HepG2 (cell line): Measurements from ENCODE around the gene SOX4. TPM values are rescaled to one million over a fixed set of nuclear protein-coding genes. Genes with fewer than 3 reads are reported as not detected.

Source experiments
- ATAD3A ChIP-seq: sonication (generic); formaldehyde crosslinking; IDR thresholded peaks from 2 replicates; pipeline ENCODE4 v1.4.0; 2020; ENCODE audit warnings: missing genetic modification reagents
- BHLHE40 ChIP-seq: IDR thresholded peaks from 2 replicates; pipeline ENCODE4 v1.6.1; 2011; ENCODE audit warnings: low read length, improper control_type of control experiment
- ETV6 ChIP-seq: sonication (generic); formaldehyde crosslinking; conservative IDR thresholded peaks from 2 replicates; pipeline ENCODE4 v1.4.0; 2020; ENCODE audit warnings: missing genetic modification reagents
- KLF13 ChIP-seq: sonication (generic); formaldehyde crosslinking; IDR thresholded peaks from 2 replicates; pipeline ENCODE4 v1.4.0; 2020; ENCODE audit warnings: mild to moderate bottlenecking, missing genetic modification reagents
- NFATC3 ChIP-seq: sonication (generic); formaldehyde crosslinking; IDR thresholded peaks from 2 replicates; pipeline ENCODE4 v1.5.1; 2020; ENCODE audit warnings: mild to moderate bottlenecking, missing genetic modification reagents
- NFE2L2 ChIP-seq: fragments of 150-350 bp; IDR thresholded peaks from 2 replicates; pipeline ENCODE4 v1.6.1; 2014; ENCODE audit warnings: low read length
- ZBTB34 ChIP-seq: sonication (generic); formaldehyde crosslinking; IDR thresholded peaks from 2 replicates; pipeline ENCODE4 v1.8.0; 2022; ENCODE audit warnings: mild to moderate bottlenecking, missing genetic modification reagents
- ZFP90 ChIP-seq: sonication (generic); formaldehyde crosslinking; IDR thresholded peaks from 2 replicates; pipeline ENCODE4 v1.8.0; 2022; ENCODE audit warnings: missing genetic modification reagents, mild to moderate bottlenecking, inconsistent platforms, borderline replicate concordance
- ZKSCAN1 ChIP-seq: fragments of 150-350 bp; IDR thresholded peaks from 2 replicates; pipeline ENCODE4 v1.6.1; 2014; ENCODE audit warnings: low read length
- ZNF253 ChIP-seq: sonication (generic); formaldehyde crosslinking; IDR thresholded peaks from 2 replicates; pipeline ENCODE4 v1.8.0; 2022; ENCODE audit warnings: mild to moderate bottlenecking, missing genetic modification reagents, borderline replicate concordance
- ZNF256 ChIP-seq: sonication (generic); formaldehyde crosslinking; conservative IDR thresholded peaks from 2 replicates; pipeline ENCODE4 v1.4.0; 2020; ENCODE audit warnings: missing genetic modification reagents
- ZNF30 ChIP-seq: sonication (generic); formaldehyde crosslinking; IDR thresholded peaks from 2 replicates; pipeline ENCODE4 v1.5.0; 2020; ENCODE audit warnings: mild to moderate bottlenecking, missing genetic modification reagents
- ZNF343 ChIP-seq: sonication (generic); formaldehyde crosslinking; IDR thresholded peaks from 2 replicates; pipeline ENCODE4 v1.4.0; 2020; ENCODE audit warnings: mild to moderate bottlenecking, missing genetic modification reagents
- ZNF383 ChIP-seq: sonication (generic); formaldehyde crosslinking; IDR thresholded peaks from 2 replicates; pipeline ENCODE4 v1.4.0; 2020; ENCODE audit warnings: missing genetic modification reagents, mild to moderate bottlenecking, borderline replicate concordance
- ZNF547 ChIP-seq: sonication (generic); formaldehyde crosslinking; IDR thresholded peaks from 2 replicates; pipeline ENCODE4 v1.5.1; 2020; ENCODE audit warnings: mild to moderate bottlenecking, missing genetic modification reagents
- ZNF629 ChIP-seq: sonication (generic); formaldehyde crosslinking; conservative IDR thresholded peaks from 2 replicates; pipeline ENCODE4 v1.5.0; 2020; ENCODE audit warnings: missing genetic modification reagents
- polyA plus RNA-seq, 8 experiments: library from polyadenylated mRNA; depleted of rRNA in 3 of 8; stranded (reverse) in 7 of 8; unstranded in 1 of 8; fragments of >200 nt; fragmentation: Illumina TruSeq in 4 of 8; extraction: Trizol in 4 of 8; gene quantifications; 2 replicates each; pipeline versions ENCODE4 v1.2.1 to v1.2.3, GENCODE V29; 2011 to 2016; ENCODE audit warnings: low read depth in 4 of 8, missing spikeins in 1 of 8, mixed read lengths in 1 of 8; ENCODE audit not compliant: insufficient read depth in 1 of 8
- total RNA-seq, 5 experiments: library from RNA; depleted of rRNA; stranded (reverse); fragments of >200 nt; fragmentation: Illumina TruSeq; extraction: Trizol; gene quantifications; 2 replicates each; pipeline ENCODE4 v1.2.3, GENCODE V29; 2016; ENCODE audit warnings: low read depth in 1 of 5
- TF ChIP-seq, protein P1 (sequence below): sonication (generic); formaldehyde crosslinking; IDR thresholded peaks from 2 replicates; pipeline ENCODE4 v1.8.1; 2023; ENCODE audit warnings: mild to moderate bottlenecking, missing genetic modification reagents
- TF ChIP-seq, protein P2 (sequence below): sonication (generic); formaldehyde crosslinking; IDR thresholded peaks from 2 replicates; pipeline ENCODE4 v1.5.0; 2020; ENCODE audit warnings: mild to moderate bottlenecking, missing genetic modification reagents
- TF ChIP-seq, protein P3 (sequence below): sonication (generic); formaldehyde crosslinking; IDR thresholded peaks from 2 replicates; pipeline ENCODE4 v1.9.0; 2021; ENCODE audit warnings: missing genetic modification reagents, borderline replicate concordance
- TF ChIP-seq, protein P4 (sequence below): sonication (generic); formaldehyde crosslinking; IDR thresholded peaks from 2 replicates; pipeline ENCODE4 v1.5.0; 2020; ENCODE audit warnings: missing genetic modification reagents, mild to moderate bottlenecking, borderline replicate concordance

The SOX4 gene
- total and polyA plus RNA-seq, 2 of the 13 experiments (the other 11 are each of a cell fraction or from before 2014, with no cell fraction given), result 2.6 to 3.4 TPM

DNA sequence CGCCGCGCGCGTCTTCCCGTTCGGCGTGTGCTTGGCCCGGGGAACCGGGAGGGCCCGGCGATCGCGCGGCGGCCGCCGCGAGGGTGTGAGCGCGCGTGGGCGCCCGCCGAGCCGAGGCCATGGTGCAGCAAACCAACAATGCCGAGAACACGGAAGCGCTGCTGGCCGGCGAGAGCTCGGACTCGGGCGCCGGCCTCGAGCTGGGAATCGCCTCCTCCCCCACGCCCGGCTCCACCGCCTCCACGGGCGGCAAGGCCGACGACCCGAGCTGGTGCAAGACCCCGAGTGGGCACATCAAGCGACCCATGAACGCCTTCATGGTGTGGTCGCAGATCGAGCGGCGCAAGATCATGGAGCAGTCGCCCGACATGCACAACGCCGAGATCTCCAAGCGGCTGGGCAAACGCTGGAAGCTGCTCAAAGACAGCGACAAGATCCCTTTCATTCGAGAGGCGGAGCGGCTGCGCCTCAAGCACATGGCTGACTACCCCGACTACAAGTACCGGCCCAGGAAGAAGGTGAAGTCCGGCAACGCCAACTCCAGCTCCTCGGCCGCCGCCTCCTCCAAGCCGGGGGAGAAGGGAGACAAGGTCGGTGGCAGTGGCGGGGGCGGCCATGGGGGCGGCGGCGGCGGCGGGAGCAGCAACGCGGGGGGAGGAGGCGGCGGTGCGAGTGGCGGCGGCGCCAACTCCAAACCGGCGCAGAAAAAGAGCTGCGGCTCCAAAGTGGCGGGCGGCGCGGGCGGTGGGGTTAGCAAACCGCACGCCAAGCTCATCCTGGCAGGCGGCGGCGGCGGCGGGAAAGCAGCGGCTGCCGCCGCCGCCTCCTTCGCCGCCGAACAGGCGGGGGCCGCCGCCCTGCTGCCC lies 1.1 kb downstream of the SOX4 start (continued):
- TF ChIP-seq ZBTB34, result no peak
- TF ChIP-seq ZNF383, result no peak
- TF ChIP-seq ZNF253 (CRISPR knock-in tag), result no peak; the same call in 1 of the 2 replicates
- TF ChIP-seq, protein P1, sequence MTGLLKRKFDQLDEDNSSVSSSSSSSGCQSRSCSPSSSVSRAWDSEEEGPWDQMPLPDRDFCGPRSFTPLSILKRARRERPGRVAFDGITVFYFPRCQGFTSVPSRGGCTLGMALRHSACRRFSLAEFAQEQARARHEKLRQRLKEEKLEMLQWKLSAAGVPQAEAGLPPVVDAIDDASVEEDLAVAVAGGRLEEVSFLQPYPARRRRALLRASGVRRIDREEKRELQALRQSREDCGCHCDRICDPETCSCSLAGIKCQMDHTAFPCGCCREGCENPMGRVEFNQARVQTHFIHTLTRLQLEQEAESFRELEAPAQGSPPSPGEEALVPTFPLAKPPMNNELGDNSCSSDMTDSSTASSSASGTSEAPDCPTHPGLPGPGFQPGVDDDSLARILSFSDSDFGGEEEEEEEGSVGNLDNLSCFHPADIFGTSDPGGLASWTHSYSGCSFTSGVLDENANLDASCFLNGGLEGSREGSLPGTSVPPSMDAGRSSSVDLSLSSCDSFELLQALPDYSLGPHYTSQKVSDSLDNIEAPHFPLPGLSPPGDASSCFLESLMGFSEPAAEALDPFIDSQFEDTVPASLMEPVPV (CRISPR knock-in tag), result no peak
- TF ChIP-seq ZNF629 (CRISPR knock-in tag), result peak; percentile 9; the same call in 1 of the 2 replicates
- TF ChIP-seq ETV6, result no peak; the same call in 1 of the 2 replicates
- TF ChIP-seq ZNF256 (CRISPR knock-in tag), result no peak
- TF ChIP-seq, protein P2, sequence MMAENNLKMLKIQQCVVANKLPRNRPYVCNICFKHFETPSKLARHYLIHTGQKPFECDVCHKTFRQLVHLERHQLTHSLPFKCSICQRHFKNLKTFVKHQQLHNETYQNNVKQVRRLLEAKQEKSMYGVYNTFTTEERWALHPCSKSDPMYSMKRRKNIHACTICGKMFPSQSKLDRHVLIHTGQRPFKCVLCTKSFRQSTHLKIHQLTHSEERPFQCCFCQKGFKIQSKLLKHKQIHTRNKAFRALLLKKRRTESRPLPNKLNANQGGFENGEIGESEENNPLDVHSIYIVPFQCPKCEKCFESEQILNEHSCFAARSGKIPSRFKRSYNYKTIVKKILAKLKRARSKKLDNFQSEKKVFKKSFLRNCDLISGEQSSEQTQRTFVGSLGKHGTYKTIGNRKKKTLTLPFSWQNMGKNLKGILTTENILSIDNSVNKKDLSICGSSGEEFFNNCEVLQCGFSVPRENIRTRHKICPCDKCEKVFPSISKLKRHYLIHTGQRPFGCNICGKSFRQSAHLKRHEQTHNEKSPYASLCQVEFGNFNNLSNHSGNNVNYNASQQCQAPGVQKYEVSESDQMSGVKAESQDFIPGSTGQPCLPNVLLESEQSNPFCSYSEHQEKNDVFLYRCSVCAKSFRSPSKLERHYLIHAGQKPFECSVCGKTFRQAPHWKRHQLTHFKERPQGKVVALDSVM (CRISPR knock-in tag), result no peak
- no peak for TF ChIP-seq NFATC3 (CRISPR knock-in tag)
- TF ChIP-seq, protein P3, sequence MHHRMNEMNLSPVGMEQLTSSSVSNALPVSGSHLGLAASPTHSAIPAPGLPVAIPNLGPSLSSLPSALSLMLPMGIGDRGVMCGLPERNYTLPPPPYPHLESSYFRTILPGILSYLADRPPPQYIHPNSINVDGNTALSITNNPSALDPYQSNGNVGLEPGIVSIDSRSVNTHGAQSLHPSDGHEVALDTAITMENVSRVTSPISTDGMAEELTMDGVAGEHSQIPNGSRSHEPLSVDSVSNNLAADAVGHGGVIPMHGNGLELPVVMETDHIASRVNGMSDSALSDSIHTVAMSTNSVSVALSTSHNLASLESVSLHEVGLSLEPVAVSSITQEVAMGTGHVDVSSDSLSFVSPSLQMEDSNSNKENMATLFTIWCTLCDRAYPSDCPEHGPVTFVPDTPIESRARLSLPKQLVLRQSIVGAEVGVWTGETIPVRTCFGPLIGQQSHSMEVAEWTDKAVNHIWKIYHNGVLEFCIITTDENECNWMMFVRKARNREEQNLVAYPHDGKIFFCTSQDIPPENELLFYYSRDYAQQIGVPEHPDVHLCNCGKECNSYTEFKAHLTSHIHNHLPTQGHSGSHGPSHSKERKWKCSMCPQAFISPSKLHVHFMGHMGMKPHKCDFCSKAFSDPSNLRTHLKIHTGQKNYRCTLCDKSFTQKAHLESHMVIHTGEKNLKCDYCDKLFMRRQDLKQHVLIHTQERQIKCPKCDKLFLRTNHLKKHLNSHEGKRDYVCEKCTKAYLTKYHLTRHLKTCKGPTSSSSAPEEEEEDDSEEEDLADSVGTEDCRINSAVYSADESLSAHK (CRISPR knock-in tag), result 0 out of 2 replicates have a peak, but pooled peaks have one; percentile 70
- no peak for TF ChIP-seq NFE2L2
- TF ChIP-seq ZFP90 (CRISPR knock-in tag), result peak; percentile 59; the same call in 1 of the 2 replicates
- TF ChIP-seq ATAD3A (CRISPR knock-in tag), result no peak
- TF ChIP-seq ZNF343 (CRISPR knock-in tag), result no peak
- TF ChIP-seq, protein P4, sequence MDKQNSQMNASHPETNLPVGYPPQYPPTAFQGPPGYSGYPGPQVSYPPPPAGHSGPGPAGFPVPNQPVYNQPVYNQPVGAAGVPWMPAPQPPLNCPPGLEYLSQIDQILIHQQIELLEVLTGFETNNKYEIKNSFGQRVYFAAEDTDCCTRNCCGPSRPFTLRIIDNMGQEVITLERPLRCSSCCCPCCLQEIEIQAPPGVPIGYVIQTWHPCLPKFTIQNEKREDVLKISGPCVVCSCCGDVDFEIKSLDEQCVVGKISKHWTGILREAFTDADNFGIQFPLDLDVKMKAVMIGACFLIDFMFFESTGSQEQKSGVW (CRISPR knock-in tag), result no peak
- TF ChIP-seq ZNF547 (CRISPR knock-in tag), result no peak; the same call in 1 of the 2 replicates
- TF ChIP-seq KLF13 (CRISPR knock-in tag), result peak; percentile 88; the same call in 1 of the 2 replicates
- no peak for TF ChIP-seq BHLHE40
- TF ChIP-seq ZNF30, result peak; percentile 89; the same call in 1 of the 2 replicates
- no peak for TF ChIP-seq ZKSCAN1
